Gastrocnemius medialis (tissue), 4 donors: Measurements from ENCODE around the gene LEAP2. TPM values are rescaled to one million over a fixed set of nuclear protein-coding genes. Genes with fewer than 3 reads are reported as not detected.
A peak's percentile ranks its signal among the peaks of the same experiment; 100 is the strongest.

ENCODE experiments used
- ATAC-seq, 2 donors: fragments of 150-250 bp; one replicate each; pipeline ENCODE4 v1.9.1; 2016
- DNase-seq, 2 donors: peaks; one replicate each; pipeline ENCODE4 v3.0.0-alpha.2; 2019
- H3K27ac ChIP-seq, 4 donors: fragments of 200-600 bp; sonication (generic); 1 replicate in 1 of 4; 2 replicates in 3 of 4; pipeline ENCODE4 v1.5.1; 2016 to 2018; ENCODE audit warnings: mild to moderate bottlenecking in 2 of 4, moderate library complexity in 1 of 4
- H3K27me3 ChIP-seq, 3 donors: fragments of 200-600 bp; sonication (generic) in 2 of 3; 1 replicate in 1 of 3; 2 replicates in 2 of 3; pipeline versions ENCODE4 v1.5.1 to v1.6.0; 2016 to 2019; ENCODE audit warnings: mild to moderate bottlenecking in 1 of 3, moderate library complexity in 1 of 3
- H3K36me3 ChIP-seq, 2 donors: fragments of 200-600 bp; sonication (generic) in 1 of 2; one replicate each; pipeline ENCODE4 v1.5.1; 2017 to 2018
- H3K4me1 ChIP-seq, 2 donors: fragments of 200-600 bp; sonication (generic) in 1 of 2; one replicate each; pipeline ENCODE4 v1.5.1; 2016 to 2017; ENCODE audit warnings: mild to moderate bottlenecking in 2 of 2
- H3K4me3 ChIP-seq, 4 donors: fragments of 200-600 bp; sonication (generic) in 3 of 4; 1 replicate in 1 of 4; 2 replicates in 3 of 4; pipeline ENCODE4 v1.5.1; 2016 to 2019; ENCODE audit warnings: mild to moderate bottlenecking in 2 of 4
- H3K9me3 ChIP-seq, 3 donors: fragments of 200-600 bp; sonication (generic) in 2 of 3; 1 replicate in 1 of 3; 2 replicates in 2 of 3; pipeline ENCODE4 v1.5.1; 2016 to 2019
- CTCF ChIP-seq, 5 experiments: fragments of 450-650 bp in 3 of 5; fragments of 200-600 bp in 2 of 5; sonication (generic) in 2 of 5; IDR thresholded peaks in 4 of 5; conservative IDR thresholded peaks in 1 of 5; 1 replicate in 4 of 5; 2 replicates in 1 of 5; pipeline ENCODE4 v1.5.1; 2016 to 2019; ENCODE audit warnings: antibody characterized with exemption in 5 of 5, mild to moderate bottlenecking in 3 of 5, moderate library complexity in 3 of 5
- POLR2A ChIP-seq, 2 donors: fragments of 450-650 bp; IDR thresholded peaks; one replicate each; pipeline ENCODE4 v1.6.1; 2017; ENCODE audit warnings: antibody characterized with exemption in 2 of 2, mild to moderate bottlenecking in 2 of 2, moderate library complexity in 2 of 2
- in situ Hi-C, 4 donors: fragments of 200-750 bp; cut with MboI; loops; one replicate each; pipeline versions ENCODE4 v1.15.0 to v1.8.0; 2017; ENCODE audit warnings: low sequenced_read_pairs in 4 of 4
- intact Hi-C: fragments of 100-400 bp; cut with DNase I; formaldehyde crosslinking; loops from one replicate; pipeline ENCODE4 v1.15.1; 2023; ENCODE audit warnings: low total_unique reads
- total RNA-seq, 4 donors: library from RNA; depleted of rRNA; stranded (reverse); fragments of >200 nt; gene quantifications; one replicate each; pipeline versions ENCODE4 v1.1.0 to v1.2.3, GENCODE V29; 2016

LEAP2 gene
- total RNA-seq, 4 donors from 2014 or later, result 0.52 to 3.3 (median 0.88) TPM

- in situ Hi-C loops (no loop called here), intact Hi-C loops (no loop called here)
- peaks cover 28 to 34% of the 10 kb centered on the region in 2 donors for H3K4me1 ChIP-seq
- ATAC-seq, result peak; percentile 83 to 96
- H3K27ac ChIP-seq, result peak overlapping the region; percentile 13 to 75 (median 52)
- DNase-seq, result peak; percentile 43 to 82
- no peak overlapping the region for H3K4me3 ChIP-seq
- H3K27me3 ChIP-seq, result no peaks in the 10 kb centered on the region
- no peaks in the 10 kb centered on the region for H3K9me3 ChIP-seq
- H3K36me3 ChIP-seq, result peaks cover 0 to 49% of the 10 kb centered on the region in 2 donors
- TF ChIP-seq CTCF (IDR thresholded peaks at IDR 0.05 in 4 of 5, conservative IDR thresholded peaks at IDR 0.05 in 1 of 5) (no peak), POLR2A (IDR thresholded peaks at IDR 0.05) (no peak)
Measured at GRCh38 chr5:132877938-132878337, 4.5 kb downstream of the LEAP2 start.

GRCh38 chr5:132883261-132883834 lies 9.9 kb downstream of the LEAP2 start:
- H3K27ac ChIP-seq, result no peak overlapping the region
- intact Hi-C loops, result loop anchor here (2.0 kb wide), 1 partner anchor 53 kb away; the partner anchor contains the start of gene SHROOM1
- H3K4me3 ChIP-seq, result no peak overlapping the region
- TF ChIP-seq CTCF (IDR thresholded peaks at IDR 0.05 in 4 of 5, conservative IDR thresholded peaks at IDR 0.05 in 1 of 5) (peak; percentile 33 to 66 (median 46)), POLR2A (IDR thresholded peaks at IDR 0.05) (no peak)
- peak; percentile 39 to 90 for ATAC-seq
- H3K27me3 ChIP-seq, result no peaks in the 10 kb centered on the region
- H3K36me3 ChIP-seq, result peaks cover 0 to 80% of the 10 kb centered on the region in 2 donors
- H3K9me3 ChIP-seq, result no peaks in the 10 kb centered on the region
- H3K4me1 ChIP-seq, result peaks cover 5 to 6% of the 10 kb centered on the region in 2 donors
- in situ Hi-C loops, result no loop called here
- peak in 1 of 2 donors; percentile 44 for DNase-seq

GRCh38 chr5:132884548-132884947 lies 11.1 kb downstream of the LEAP2 start:
- H3K27ac ChIP-seq, result no peak overlapping the region
- H3K4me1 ChIP-seq, result no peaks in the 10 kb centered on the region
- in situ Hi-C loops (no loop called here), intact Hi-C loops (no loop called here)
- no peak for TF ChIP-seq CTCF (IDR thresholded peaks at IDR 0.05 in 4 of 5, conservative IDR thresholded peaks at IDR 0.05 in 1 of 5)
- no peak for TF ChIP-seq POLR2A (IDR thresholded peaks at IDR 0.05)
- H3K9me3 ChIP-seq, result no peaks in the 10 kb centered on the region
- H3K4me3 ChIP-seq, result no peak overlapping the region
- H3K36me3 ChIP-seq, result peaks cover 0 to 87% of the 10 kb centered on the region in 2 donors
- ATAC-seq, result no peak
- DNase-seq, result no peak
- H3K27me3 ChIP-seq, result no peaks in the 10 kb centered on the region

- DNase-seq (no peak), ATAC-seq (no peak)
- no peaks in the 10 kb centered on the region for H3K4me1 ChIP-seq
- H3K27ac ChIP-seq, result no peak overlapping the region
- in situ Hi-C loops (no loop called here), intact Hi-C loops (no loop called here)
- no peaks in the 10 kb centered on the region for H3K27me3 ChIP-seq
- peaks cover 0 to 87% of the 10 kb centered on the region in 2 donors for H3K36me3 ChIP-seq
- no peak for TF ChIP-seq POLR2A (IDR thresholded peaks at IDR 0.05)
- no peak overlapping the region for H3K4me3 ChIP-seq
- H3K9me3 ChIP-seq, result no peaks in the 10 kb centered on the region
Measured at GRCh38 chr5:132886064-132886823, 12.8 kb downstream of the LEAP2 start.

- Histone ChIP-seq H3K27me3 (no peaks in the 10 kb centered on the region), H3K4me1 (no peaks in the 10 kb centered on the region), H3K27ac (no peak overlapping the region), H3K9me3 (no peaks in the 10 kb centered on the region), H3K4me3 (no peak overlapping the region), H3K36me3 (peaks cover 0 to 87% of the 10 kb centered on the region in 2 donors)
- intact Hi-C loops (no loop called here), in situ Hi-C loops (no loop called here)
- no peak for ATAC-seq
- no peak for DNase-seq
- TF ChIP-seq POLR2A (IDR thresholded peaks at IDR 0.05) (no peak), CTCF (IDR thresholded peaks at IDR 0.05 in 4 of 5, conservative IDR thresholded peaks at IDR 0.05 in 1 of 5) (no peak)
Measured at GRCh38 chr5:132887283-132887682, 13.8 kb downstream of the LEAP2 start.
